ENCODE measurements around the gene CLEC18B. TPM values are rescaled to one million over a fixed set of nuclear protein-coding genes. Genes with fewer than 3 reads are reported as not detected.
"Not testable (repeated sequence)": the region's sequence is repeated elsewhere in the genome, so short reads cannot be mapped to it uniquely, and the experiment has no call there.

Gene CLEC18B
- total and polyA plus RNA-seq, 4 donors = 1.3 to 6.9 (median 4.5) TPM

DNA sequence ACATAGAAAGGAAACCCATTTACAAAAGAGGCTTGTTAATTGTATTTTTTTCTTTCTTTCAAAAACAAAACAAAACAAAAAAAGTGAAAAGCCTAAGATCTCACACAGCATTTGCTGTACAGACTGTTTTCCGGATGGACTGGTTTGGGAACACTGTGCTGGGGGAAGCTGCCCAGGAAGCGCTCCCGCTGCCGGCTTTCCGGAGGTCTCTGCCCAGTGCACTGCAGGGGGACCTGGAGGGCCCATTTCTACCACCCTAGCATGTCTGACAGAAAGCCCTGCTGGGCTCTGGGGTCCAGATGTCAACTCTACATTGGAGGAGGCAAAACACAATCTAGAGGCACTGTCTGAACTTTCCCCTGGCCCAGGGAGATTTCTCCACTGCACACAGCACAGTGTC is 26.3 kb upstream of the CLEC18B start:
- Histone ChIP-seq H3K4me1 (ENCODE audit: control insufficient read depth, insufficient read depth, low read length) (no peaks in the 10 kb centered on the region), H3K4me3 (ENCODE audit: low read depth, low read length) (no peak overlapping the region), H3K27me3 (ENCODE audit: control insufficient read depth, insufficient read depth, low read length) (no peaks in the 10 kb centered on the region), H3K9me3 (ENCODE audit: control insufficient read depth, insufficient read depth, low read length) (no peaks in the 10 kb centered on the region), H3K27ac (ENCODE audit: low read depth, low read length) (no peak overlapping the region), H3K36me3 (ENCODE audit: control insufficient read depth, insufficient read depth, low read length) (peaks cover 50% of the 10 kb centered on the region)
- WGBS (ENCODE audit: insufficient coverage) = 96% methylated on average over 5 of the region's 5 CpGs
- DNase-seq (ENCODE audit: low read depth in 4 of 6, low spot score in 6 of 6) = no peak

DNA sequence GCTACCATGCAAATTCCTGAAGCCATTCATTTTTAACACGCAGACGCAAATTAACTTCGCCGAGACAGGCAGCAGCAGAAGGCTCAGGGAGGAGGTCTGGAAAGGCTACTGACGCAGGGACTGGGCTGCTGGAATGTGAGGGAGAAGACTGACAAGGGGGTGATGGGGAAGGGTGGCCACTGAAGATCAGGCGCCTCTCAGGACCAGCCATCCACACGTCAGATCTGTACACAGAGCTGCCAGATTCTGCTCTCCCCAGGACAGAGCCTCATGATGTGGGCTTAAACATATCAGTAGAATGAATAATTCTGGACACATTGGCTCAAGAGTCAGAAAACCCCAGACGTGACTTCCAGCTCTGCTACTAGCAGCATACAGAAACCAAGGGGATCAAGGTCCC is 25.6 kb upstream of the CLEC18B start:
- Histone ChIP-seq H3K4me1 (ENCODE audit: control insufficient read depth, insufficient read depth, low read length) (no peaks in the 10 kb centered on the region), H3K27ac (ENCODE audit: low read depth, low read length) (no peak overlapping the region), H3K27me3 (ENCODE audit: control insufficient read depth, insufficient read depth, low read length) (no peaks in the 10 kb centered on the region), H3K4me3 (ENCODE audit: low read depth, low read length) (no peak overlapping the region), H3K36me3 (ENCODE audit: control insufficient read depth, insufficient read depth, low read length) (peaks cover 49% of the 10 kb centered on the region), H3K9me3 (ENCODE audit: control insufficient read depth, insufficient read depth, low read length) (no peaks in the 10 kb centered on the region)
- no peak for DNase-seq (ENCODE audit: low read depth in 4 of 6, low spot score in 6 of 6)
- WGBS (ENCODE audit: insufficient coverage) = 90% methylated on average over 6 of the region's 8 CpGs

DNA sequence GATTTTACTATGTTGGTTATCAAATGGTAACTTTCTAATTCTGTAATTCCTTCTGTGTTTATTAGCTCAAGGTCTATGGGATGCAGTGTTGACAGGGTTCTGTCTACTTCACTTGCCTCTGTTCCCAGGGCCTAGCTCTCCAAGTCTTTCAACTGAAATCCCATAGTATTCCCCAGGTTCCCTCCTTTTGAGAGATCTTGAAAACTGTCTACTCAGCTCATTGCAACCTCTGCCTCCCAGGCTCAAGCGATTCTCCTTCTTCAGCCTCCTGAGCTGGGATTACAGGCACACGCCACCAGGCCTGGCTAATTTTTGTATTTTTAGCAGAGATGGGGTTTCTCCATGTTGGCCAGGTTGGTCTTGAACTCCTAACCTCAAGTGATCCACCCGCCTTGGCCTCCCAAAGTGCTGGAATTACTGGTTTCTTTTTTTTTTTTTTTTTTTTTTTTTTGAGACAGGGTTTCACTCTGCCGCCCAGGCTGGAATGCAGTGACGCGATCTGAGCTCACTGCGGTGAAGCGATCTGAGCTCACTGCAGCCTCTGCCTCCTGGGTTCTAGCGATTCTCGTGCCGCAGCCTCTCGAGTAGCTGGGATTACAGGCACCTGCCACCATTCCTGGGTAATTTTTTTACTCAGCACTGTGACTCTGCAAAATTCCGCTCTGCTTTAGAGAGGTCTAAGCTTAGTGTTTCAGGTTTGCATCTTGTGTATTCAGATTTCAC is 22.5 kb upstream of the CLEC18B start:
- not testable (repeated sequence) for H3K9me3 ChIP-seq (ENCODE audit: control insufficient read depth, insufficient read depth, low read length); DNase-seq (ENCODE audit: low read depth in 4 of 6, low spot score in 6 of 6); H3K27me3 ChIP-seq (ENCODE audit: control insufficient read depth, insufficient read depth, low read length); H3K4me1 ChIP-seq (ENCODE audit: control insufficient read depth, insufficient read depth, low read length); H3K27ac ChIP-seq (ENCODE audit: low read depth, low read length); H3K4me3 ChIP-seq (ENCODE audit: low read depth, low read length)
- WGBS (ENCODE audit: insufficient coverage) = 97% methylated on average over 9 of the region's 13 CpGs
- H3K36me3 ChIP-seq (ENCODE audit: control insufficient read depth, insufficient read depth, low read length) = peaks cover 32% of the 10 kb centered on the region

DNA sequence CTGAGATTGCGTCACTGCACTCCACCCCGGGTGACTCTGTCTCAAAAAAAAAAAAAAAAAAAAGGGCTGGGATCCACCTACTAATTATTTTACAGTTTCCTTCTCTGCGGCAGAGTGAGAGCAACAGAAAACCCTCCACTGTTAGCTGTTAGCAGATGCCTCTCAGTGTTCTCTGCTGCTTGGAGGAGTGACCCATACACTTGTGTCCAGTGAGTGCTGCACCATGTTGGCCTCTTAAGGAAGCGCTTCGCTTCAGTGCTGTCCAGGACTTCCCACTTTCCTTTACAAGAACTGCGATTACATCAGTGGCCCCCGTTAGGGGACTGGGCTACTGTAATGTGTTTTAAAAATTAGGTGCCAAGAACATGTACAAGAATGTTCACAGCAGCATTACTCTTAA is 18.4 kb upstream of the CLEC18B start:
- no CpG with 5 or more reads among the region's 7 CpGs for WGBS (ENCODE audit: insufficient coverage)
- peaks cover 2% of the 10 kb centered on the region for H3K9me3 ChIP-seq (ENCODE audit: control insufficient read depth, insufficient read depth, low read length)
- no peak overlapping the region for H3K27ac ChIP-seq (ENCODE audit: low read depth, low read length)
- H3K4me3 ChIP-seq (ENCODE audit: low read depth, low read length) = no peak overlapping the region
- peaks cover 13% of the 10 kb centered on the region for H3K36me3 ChIP-seq (ENCODE audit: control insufficient read depth, insufficient read depth, low read length)
- no peak for DNase-seq (ENCODE audit: low read depth in 4 of 6, low spot score in 6 of 6)
- H3K4me1 ChIP-seq (ENCODE audit: control insufficient read depth, insufficient read depth, low read length) = no peaks in the 10 kb centered on the region
- H3K27me3 ChIP-seq (ENCODE audit: control insufficient read depth, insufficient read depth, low read length) = no peaks in the 10 kb centered on the region

DNA sequence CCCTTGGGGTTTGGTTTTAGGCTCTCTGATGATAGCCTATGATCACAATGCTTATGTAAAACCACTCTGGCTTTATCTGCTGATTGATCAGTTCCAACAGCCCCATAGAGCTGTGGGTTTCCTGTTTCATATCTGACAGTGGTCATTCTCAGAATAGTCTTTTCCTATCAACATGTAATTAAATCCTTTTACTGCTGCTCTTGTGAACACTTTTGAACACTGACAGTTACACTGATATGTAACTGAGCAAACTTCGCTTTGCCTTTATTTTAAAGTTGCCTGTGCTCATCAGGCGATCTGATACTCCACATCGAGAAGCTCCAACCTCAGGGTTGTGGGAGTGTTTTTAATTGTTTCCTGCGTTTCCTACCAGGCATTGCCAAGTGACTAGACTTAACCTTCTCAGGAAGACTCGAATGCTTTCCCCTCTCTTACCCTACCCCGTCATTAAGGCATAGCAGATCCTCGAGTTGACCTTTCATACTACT is 17.3 kb upstream of the CLEC18B start:
- H3K27me3 ChIP-seq (ENCODE audit: control insufficient read depth, insufficient read depth, low read length) = no peaks in the 10 kb centered on the region
- no peak overlapping the region for H3K4me3 ChIP-seq (ENCODE audit: low read depth, low read length)
- peaks cover 2% of the 10 kb centered on the region for H3K9me3 ChIP-seq (ENCODE audit: control insufficient read depth, insufficient read depth, low read length)
- no peaks in the 10 kb centered on the region for H3K4me1 ChIP-seq (ENCODE audit: control insufficient read depth, insufficient read depth, low read length)
- 100% methylated on average over 2 of the region's 7 CpGs for WGBS (ENCODE audit: insufficient coverage)
- peaks cover 13% of the 10 kb centered on the region for H3K36me3 ChIP-seq (ENCODE audit: control insufficient read depth, insufficient read depth, low read length)
- no peak for DNase-seq (ENCODE audit: low read depth in 4 of 6, low spot score in 6 of 6)
- H3K27ac ChIP-seq (ENCODE audit: low read depth, low read length) = no peak overlapping the region

DNA sequence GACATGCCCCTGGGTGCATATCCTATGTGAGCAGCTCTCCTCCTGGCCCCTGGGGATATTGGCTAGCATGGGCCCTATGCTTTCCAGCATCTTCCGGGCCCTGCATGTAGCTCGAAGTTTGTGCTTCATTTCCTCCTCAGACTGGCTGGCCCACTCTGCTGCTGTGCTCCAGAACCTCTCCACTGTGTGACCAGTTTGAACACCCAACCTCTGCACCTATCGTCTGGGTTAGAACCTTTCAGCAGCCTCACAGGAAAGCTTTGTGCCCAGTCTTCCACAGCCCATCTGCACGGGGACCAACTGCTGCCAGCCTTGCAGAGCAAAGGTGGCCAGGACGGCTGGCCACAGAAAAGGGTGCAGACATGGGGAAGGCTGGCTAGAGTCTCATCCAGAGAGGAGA is 10.2 kb upstream of the CLEC18B start:
- Histone ChIP-seq H3K4me3 (ENCODE audit: low read depth, low read length) (no peak overlapping the region), H3K9me3 (ENCODE audit: control insufficient read depth, insufficient read depth, low read length) (peaks cover 1% of the 10 kb centered on the region), H3K36me3 (ENCODE audit: control insufficient read depth, insufficient read depth, low read length) (no peaks in the 10 kb centered on the region), H3K27ac (ENCODE audit: low read depth, low read length) (no peak overlapping the region), H3K4me1 (ENCODE audit: control insufficient read depth, insufficient read depth, low read length) (no peaks in the 10 kb centered on the region), H3K27me3 (ENCODE audit: control insufficient read depth, insufficient read depth, low read length) (no peaks in the 10 kb centered on the region)
- 94% methylated on average over 5 of the region's 5 CpGs for WGBS (ENCODE audit: insufficient coverage)
- no peak for DNase-seq (ENCODE audit: low read depth in 4 of 6, low spot score in 6 of 6)

DNA sequence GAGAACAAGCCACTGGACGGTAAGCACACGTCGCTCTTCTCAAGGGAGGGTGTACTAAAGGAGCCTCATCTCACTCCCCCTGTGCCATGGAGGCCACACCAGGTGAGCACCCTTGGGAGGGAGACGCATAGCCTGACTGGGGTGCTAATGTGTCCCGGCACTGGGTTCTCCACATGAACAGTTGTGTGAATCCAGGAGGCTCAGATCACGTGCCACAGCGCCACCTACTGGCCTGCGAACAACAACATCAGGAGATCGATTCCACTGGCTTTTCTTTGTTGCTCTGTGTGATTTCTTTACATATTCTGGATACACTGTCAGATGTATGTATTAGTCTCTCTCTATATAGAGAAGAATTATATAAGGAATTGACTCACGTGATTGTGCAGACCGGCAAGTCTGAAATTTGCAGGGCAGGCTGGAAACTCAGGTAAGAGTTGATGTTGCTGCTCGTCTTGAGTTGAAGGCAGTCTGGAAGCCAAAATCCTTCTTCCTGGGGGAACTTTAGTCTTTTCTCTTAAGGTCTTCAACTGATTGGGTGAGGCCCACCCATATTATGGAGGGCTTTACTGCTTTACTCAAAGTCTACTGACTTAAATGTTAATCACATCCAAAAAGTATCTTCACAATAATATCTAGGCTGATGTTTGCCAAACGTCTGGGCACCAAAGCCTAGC is 8.9 kb upstream of the CLEC18B start:
- WGBS (ENCODE audit: insufficient coverage) = 17% methylated on average over 6 of the region's 13 CpGs
- not testable (repeated sequence) for H3K9me3 ChIP-seq (ENCODE audit: control insufficient read depth, insufficient read depth, low read length); H3K4me3 ChIP-seq (ENCODE audit: low read depth, low read length); H3K27ac ChIP-seq (ENCODE audit: low read depth, low read length); H3K4me1 ChIP-seq (ENCODE audit: control insufficient read depth, insufficient read depth, low read length); H3K27me3 ChIP-seq (ENCODE audit: control insufficient read depth, insufficient read depth, low read length); H3K36me3 ChIP-seq (ENCODE audit: control insufficient read depth, insufficient read depth, low read length)
- peak in 3 of 6 donors; percentile 6 to 50 (median 35) for DNase-seq (ENCODE audit: low read depth in 4 of 6, low spot score in 6 of 6)

DNA sequence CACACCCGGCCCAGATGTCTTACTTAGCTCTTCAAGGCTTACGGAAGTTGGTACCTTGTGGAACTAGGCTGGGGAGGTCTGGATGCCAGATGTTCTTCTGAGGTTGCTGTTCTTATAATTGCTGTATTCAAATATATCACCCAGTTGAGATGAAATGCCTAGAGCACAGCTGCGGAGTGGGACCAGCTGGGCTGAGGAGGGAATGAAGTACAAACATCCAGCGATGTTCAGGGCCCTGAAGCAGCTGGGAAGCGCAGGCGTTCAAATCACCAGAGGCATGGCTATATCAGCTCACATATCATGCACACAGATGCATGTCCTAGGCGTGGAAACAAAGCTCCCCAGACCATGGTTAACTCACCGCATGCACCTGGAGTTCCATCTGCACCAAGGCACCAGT is 7.2 kb upstream of the CLEC18B start:
- H3K4me3 ChIP-seq (ENCODE audit: low read depth, low read length); H3K27me3 ChIP-seq (ENCODE audit: control insufficient read depth, insufficient read depth, low read length); H3K36me3 ChIP-seq (ENCODE audit: control insufficient read depth, insufficient read depth, low read length); H3K4me1 ChIP-seq (ENCODE audit: control insufficient read depth, insufficient read depth, low read length); DNase-seq (ENCODE audit: low read depth in 4 of 6, low spot score in 6 of 6); H3K9me3 ChIP-seq (ENCODE audit: control insufficient read depth, insufficient read depth, low read length); H3K27ac ChIP-seq (ENCODE audit: low read depth, low read length): not testable (repeated sequence)
- WGBS (ENCODE audit: insufficient coverage) = no CpG with 5 or more reads among the region's 8 CpGs

DNA sequence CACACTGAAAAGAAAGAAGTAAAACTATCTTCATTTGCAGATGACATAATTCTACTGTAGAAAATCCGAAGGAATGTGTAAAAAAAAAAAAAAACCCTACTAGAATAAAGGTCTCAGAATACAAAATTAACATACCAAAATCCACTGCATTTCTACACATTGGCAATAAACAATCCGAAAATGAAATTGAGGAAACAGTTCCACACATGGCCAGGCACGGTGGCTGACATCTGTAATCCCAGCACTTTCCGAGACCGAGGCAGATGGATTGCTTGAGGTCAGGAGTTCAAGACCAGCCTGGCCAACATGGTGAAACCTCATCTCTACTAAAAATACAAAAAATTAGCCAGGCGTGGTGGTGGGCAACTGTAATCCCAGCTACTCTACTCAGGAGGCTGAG is 4.5 kb upstream of the CLEC18B start:
- not testable (repeated sequence) for H3K4me3 ChIP-seq (ENCODE audit: low read depth, low read length); H3K27ac ChIP-seq (ENCODE audit: low read depth, low read length)
- WGBS (ENCODE audit: insufficient coverage) = no CpG with 5 or more reads among the region's 6 CpGs

DNA sequence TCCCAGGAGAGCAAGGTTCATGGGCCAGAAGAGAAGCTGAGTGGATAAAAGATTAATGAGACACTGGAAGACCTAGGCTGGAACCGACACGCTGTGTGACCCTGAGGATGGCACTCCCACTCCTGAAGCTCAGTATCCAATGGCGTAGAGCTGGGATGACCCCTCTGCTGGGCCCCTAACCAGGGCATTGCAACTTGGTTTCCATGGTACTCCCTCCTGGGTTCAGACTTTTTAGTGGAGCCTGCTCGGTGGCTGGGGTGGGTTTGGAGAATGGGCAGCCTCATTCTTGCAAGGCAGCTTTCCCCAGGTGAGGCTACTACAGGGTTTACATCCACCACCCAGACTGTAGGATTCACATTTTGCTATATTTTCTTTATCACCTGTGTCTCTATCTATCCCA is 2.4 kb upstream of the CLEC18B start:
- H3K4me1 ChIP-seq (ENCODE audit: control insufficient read depth, insufficient read depth, low read length); DNase-seq (ENCODE audit: low read depth in 4 of 6, low spot score in 6 of 6); H3K36me3 ChIP-seq (ENCODE audit: control insufficient read depth, insufficient read depth, low read length); H3K27me3 ChIP-seq (ENCODE audit: control insufficient read depth, insufficient read depth, low read length); H3K27ac ChIP-seq (ENCODE audit: low read depth, low read length); H3K4me3 ChIP-seq (ENCODE audit: low read depth, low read length); H3K9me3 ChIP-seq (ENCODE audit: control insufficient read depth, insufficient read depth, low read length): not testable (repeated sequence)
- no CpG with 5 or more reads among the region's 4 CpGs for WGBS (ENCODE audit: insufficient coverage)

More for the DNA sequence above, 4.5 kb upstream of the CLEC18B start:
- DNase-seq (ENCODE audit: low read depth in 4 of 6, low spot score in 6 of 6); H3K36me3 ChIP-seq (ENCODE audit: control insufficient read depth, insufficient read depth, low read length); H3K27me3 ChIP-seq (ENCODE audit: control insufficient read depth, insufficient read depth, low read length); H3K4me1 ChIP-seq (ENCODE audit: control insufficient read depth, insufficient read depth, low read length); H3K9me3 ChIP-seq (ENCODE audit: control insufficient read depth, insufficient read depth, low read length): not testable (repeated sequence)
